ENCODE measurements around the gene NECTIN1. TPM values are rescaled to one million over a fixed set of nuclear protein-coding genes. Genes with fewer than 3 reads are reported as not detected.
A peak's percentile ranks its signal among the peaks of the same experiment; 100 is the strongest.

Gene NECTIN1
- total RNA-seq, 4 donors from 2014 or later: 11.6 to 23.6 (median 16.6) TPM

GRCh38 chr11:119700536-119701346 lies 28.3 kb downstream of the NECTIN1 start:
- DNase-seq: peak in 1 of 3 donors; percentile 47
- Histone ChIP-seq H3K4me3 (no peak overlapping the region), H3K27me3 (no peaks in the 10 kb centered on the region), H3K36me3 (no peaks in the 10 kb centered on the region), H3K27ac (no peak overlapping the region), H3K4me1 (peaks cover 0 to 63% (median 5%) of the 10 kb centered on the region in 4 donors), H3K9me3 (no peaks in the 10 kb centered on the region)
- no peak for TF ChIP-seq CTCF (IDR thresholded peaks at IDR 0.05)
- no peak for TF ChIP-seq POLR2A (IDR thresholded peaks at IDR 0.05)

GRCh38 chr11:119700030-119700429 lies 29.0 kb downstream of the NECTIN1 start:
- H3K4me1 ChIP-seq: peaks cover 0 to 58% (median 5%) of the 10 kb centered on the region in 4 donors
- H3K36me3 ChIP-seq: no peaks in the 10 kb centered on the region
- H3K27me3 ChIP-seq: no peaks in the 10 kb centered on the region
- no peaks in the 10 kb centered on the region for H3K9me3 ChIP-seq
- DNase-seq: peak in 1 of 3 donors; percentile 47
- TF ChIP-seq CTCF (IDR thresholded peaks at IDR 0.05) (no peak), POLR2A (IDR thresholded peaks at IDR 0.05) (no peak)
- peak overlapping the region in 2 of 4 donors; percentile 55 to 81 for H3K27ac ChIP-seq
- H3K4me3 ChIP-seq: no peak overlapping the region

- H3K4me1 ChIP-seq: peaks cover 0 to 58% (median 3%) of the 10 kb centered on the region in 4 donors
- H3K36me3 ChIP-seq: no peaks in the 10 kb centered on the region
- peak in 2 of 3 donors; percentile 87 to 93 for DNase-seq
- H3K4me3 ChIP-seq: no peak overlapping the region
- H3K27ac ChIP-seq: peak overlapping the region in 3 of 4 donors; percentile 44 to 81 (median 55)
- TF ChIP-seq CTCF (IDR thresholded peaks at IDR 0.05) (no peak), POLR2A (IDR thresholded peaks at IDR 0.05) (no peak)
- no peaks in the 10 kb centered on the region for H3K27me3 ChIP-seq
- H3K9me3 ChIP-seq: no peaks in the 10 kb centered on the region
Measured at GRCh38 chr11:119699227-119699626, 29.8 kb downstream of the NECTIN1 start.

GRCh38 chr11:119697882-119698281 lies 31.1 kb downstream of the NECTIN1 start:
- DNase-seq: peak in 1 of 3 donors; percentile 45
- Histone ChIP-seq H3K27ac (no peak overlapping the region), H3K27me3 (no peaks in the 10 kb centered on the region), H3K4me3 (no peak overlapping the region), H3K4me1 (peaks cover 0 to 58% (median 3%) of the 10 kb centered on the region in 4 donors), H3K36me3 (no peaks in the 10 kb centered on the region), H3K9me3 (no peaks in the 10 kb centered on the region)
- TF ChIP-seq POLR2A (IDR thresholded peaks at IDR 0.05) (no peak), CTCF (IDR thresholded peaks at IDR 0.05) (no peak)

- Histone ChIP-seq H3K27ac (no peak overlapping the region), H3K9me3 (no peaks in the 10 kb centered on the region), H3K4me3 (no peak overlapping the region), H3K4me1 (peaks cover 0 to 58% (median 3%) of the 10 kb centered on the region in 4 donors), H3K27me3 (no peaks in the 10 kb centered on the region), H3K36me3 (no peaks in the 10 kb centered on the region)
- no peak for DNase-seq
- TF ChIP-seq POLR2A (IDR thresholded peaks at IDR 0.05) (no peak), CTCF (IDR thresholded peaks at IDR 0.05) (no peak)
Measured at GRCh38 chr11:119697445-119697844, 31.6 kb downstream of the NECTIN1 start.
